ENCODE results near the gene C4orf54.

Gene C4orf54

DNA sequence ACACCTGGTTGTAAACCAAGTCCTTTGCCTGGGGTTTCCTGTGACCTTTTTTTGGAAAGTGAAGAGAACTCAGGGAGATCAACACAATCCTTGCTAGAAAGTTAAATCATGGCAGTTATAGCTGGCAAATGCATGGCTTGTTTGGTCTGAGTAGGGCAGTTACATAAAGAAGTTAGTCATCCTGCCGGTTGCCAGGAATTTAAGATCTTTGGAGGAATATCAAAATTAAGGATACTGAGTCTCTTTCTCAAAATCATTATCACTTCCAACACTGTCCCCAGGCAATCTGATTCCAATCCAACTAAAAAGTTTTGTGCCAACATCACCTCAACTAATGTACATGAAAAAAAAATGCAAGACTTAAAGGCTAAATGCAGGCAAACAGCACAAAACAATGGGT, 40.3 kb downstream of the C4orf54 start:
- no peak for DNase-seq

DNA sequence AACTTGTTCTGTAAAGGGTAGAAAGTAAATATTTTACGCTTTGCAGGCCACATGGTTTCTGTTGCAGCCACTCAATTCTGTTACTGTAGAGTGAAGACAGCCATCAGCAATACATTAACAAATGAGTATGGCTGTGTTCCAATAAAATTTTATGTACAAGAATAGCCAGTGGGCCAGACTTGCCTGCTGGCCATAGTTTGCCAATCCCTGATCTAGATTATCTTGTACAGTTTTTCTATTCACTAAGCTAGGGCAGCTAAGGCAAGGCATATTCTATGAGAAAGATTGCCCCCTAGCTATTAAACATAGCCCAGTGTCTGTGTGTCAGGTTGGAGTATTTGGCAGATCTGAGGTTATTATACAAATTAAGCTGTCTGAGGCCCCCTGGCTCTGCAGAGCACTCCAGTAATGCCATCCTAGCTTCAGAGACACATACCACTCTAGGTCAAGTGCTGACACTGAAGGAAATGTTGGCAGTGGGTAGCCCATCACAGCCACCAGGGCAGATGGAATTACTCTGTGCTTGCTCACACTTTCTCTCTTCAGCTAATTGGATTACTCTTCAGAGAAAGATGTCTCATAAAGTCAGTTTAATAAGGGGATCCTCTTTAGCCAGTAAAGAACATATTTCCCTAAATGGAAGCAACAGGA, 42.3 kb downstream of the C4orf54 start:
- no peak for DNase-seq

DNA sequence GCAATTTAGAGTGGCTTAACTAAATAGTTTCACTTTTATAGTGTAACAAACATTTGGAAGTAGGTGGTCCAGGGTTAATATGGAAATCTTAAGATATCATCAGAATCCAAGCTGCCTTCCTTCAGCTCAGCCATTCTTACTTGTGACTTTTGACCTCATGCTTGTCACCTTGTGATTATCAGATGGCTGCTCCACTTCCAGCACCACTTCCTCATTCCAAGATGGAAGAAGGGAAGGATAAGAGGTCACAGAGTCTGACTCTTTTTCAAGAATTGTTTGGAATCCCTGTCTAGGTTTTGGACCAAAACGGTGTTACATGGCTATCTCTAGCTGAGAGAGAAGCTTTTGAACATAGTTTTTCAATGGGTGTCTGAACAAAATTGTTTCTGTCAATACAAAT, 43.1 kb downstream of the C4orf54 start:
- DNase-seq, result no peak

DNA sequence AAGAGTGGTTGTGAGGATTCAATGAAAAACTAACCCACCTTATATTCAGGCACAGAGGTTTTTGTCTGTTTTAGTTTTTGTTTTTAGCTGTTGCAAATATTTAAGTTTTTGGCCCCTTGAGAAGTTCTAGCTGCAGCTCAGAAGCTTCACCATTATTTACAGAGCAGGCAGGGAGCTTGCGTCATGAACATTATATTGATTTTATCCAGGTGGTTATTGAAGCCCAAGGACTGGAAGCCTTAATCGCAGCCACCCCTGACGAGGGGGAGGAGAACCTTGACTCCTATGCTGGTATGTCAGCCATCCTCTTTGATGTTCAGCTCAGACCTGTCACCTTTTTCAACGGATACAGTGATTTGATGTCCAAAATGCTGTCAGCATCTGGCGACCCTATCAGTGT, 44.9 kb downstream of the C4orf54 start:
- DNase-seq, result no peak

DNA sequence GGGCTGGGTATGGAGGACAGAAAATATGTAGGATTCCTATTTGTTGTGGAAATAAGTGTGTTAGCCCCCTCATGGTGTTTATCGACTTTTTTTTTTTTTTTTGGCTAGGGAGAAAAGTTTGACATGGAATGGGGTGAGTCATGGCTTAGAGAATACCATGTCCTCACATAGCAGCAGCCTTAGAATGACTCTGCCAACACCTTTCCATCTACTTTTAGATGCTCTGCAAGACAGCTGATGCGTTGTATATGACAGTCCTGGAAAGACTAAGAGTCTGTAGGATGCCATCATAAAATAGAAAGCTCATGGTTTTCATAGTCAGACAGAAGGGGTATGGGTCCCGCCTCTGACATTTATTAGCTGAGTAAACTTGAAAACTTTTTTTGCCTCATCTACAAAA, 45.3 kb downstream of the C4orf54 start:
- DNase-seq, result no peak

DNA sequence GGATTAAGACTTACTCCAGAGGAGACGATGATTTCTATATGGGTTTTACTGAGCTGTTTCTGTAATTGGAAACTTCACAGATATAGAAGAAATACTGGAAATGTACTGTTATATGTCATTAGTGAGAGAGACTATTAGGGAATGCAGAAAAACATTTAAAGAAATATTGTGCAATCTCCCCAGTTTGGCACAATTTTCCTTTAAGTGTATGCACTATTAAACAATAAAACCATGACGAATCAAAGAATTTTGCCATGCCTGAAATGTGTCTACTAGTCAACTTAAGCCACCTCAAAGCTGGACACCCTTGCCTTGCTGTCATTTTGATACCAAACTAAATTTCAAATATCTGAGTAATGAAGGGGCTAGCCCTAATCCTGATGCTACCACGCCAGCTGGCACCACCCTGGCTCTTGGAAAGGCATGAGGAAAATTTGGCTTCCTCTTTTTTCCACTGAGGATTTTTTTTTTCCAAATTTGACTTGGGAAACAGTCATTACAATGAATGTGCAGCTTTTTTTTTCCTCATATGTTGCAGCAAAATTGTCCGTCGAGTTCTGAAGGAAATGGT, 46.9 kb downstream of the C4orf54 start:
- DNase-seq, result no peak

DNA sequence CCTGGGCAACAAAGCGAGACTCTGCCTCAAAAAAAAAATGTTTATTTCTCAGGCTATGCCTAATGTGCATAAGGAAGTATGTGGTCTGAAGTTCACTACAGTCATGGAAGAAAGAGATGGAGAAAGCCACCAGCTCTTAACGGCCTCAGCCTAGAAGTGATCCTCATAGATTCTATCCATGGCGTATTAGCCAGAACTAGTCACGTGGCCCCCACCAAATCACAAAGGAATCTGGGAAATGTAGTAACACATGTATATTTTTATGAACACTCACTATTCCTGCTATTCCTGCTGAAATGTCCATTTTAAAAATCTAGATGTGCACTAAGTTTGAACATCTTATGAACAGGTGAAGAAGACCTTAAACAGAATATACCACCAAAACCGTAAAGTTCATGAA, 49.2 kb downstream of the C4orf54 start:
- no peak for DNase-seq

All from fibroblast of skin of scalp (primary cell).